Spleen (tissue), 11 donors: Measurements from ENCODE around the gene AOX1. TPM values are rescaled to one million over a fixed set of nuclear protein-coding genes. Genes with fewer than 3 reads are reported as not detected.

Source experiments
- DNase-seq: peaks from one replicate; pipeline ENCODE4 v3.0.0-alpha.2; 2020
- H3K27ac ChIP-seq, 8 donors: fragments of 200-600 bp; sonication (generic) in 7 of 8; 1 replicate in 4 of 8; 2 replicates in 4 of 8; pipeline versions ENCODE4 v1.5.0 to v1.8.0; 2016 to 2021; ENCODE audit warnings: inconsistent platforms in 4 of 8, mild to moderate bottlenecking in 4 of 8, moderate library complexity in 1 of 8
- H3K27me3 ChIP-seq, 7 donors: fragments of 200-600 bp; sonication (generic) in 6 of 7; replicated peaks in 1 of 7; 1 replicate in 4 of 7; 2 replicates in 3 of 7; pipeline versions ENCODE4 v1.5.0 to v1.8.0; 2016 to 2021; ENCODE audit warnings: inconsistent platforms in 3 of 7, mild to moderate bottlenecking in 1 of 7
- H3K36me3 ChIP-seq, 6 donors: fragments of 200-600 bp; sonication (generic) in 5 of 6; 1 replicate in 4 of 6; 2 replicates in 2 of 6; pipeline versions ENCODE4 v1.5.0 to v1.8.0; 2016 to 2021; ENCODE audit warnings: inconsistent platforms in 2 of 6
- H3K4me1 ChIP-seq, 6 donors: fragments of 200-600 bp; sonication (generic) in 5 of 6; 1 replicate in 3 of 6; 2 replicates in 3 of 6; pipeline versions ENCODE4 v1.5.0 to v1.8.0; 2016 to 2021; ENCODE audit warnings: inconsistent platforms in 3 of 6
- H3K4me3 ChIP-seq, 8 donors: fragments of 200-600 bp; sonication (generic) in 7 of 8; 1 replicate in 4 of 8; 2 replicates in 4 of 8; pipeline versions ENCODE4 v1.5.0 to v1.8.0; 2016 to 2021; ENCODE audit warnings: inconsistent platforms in 4 of 8, mild to moderate bottlenecking in 4 of 8, moderate library complexity in 2 of 8
- H3K9me3 ChIP-seq, 8 donors: fragments of 200-600 bp; sonication (generic) in 7 of 8; 1 replicate in 4 of 8; 2 replicates in 4 of 8; pipeline versions ENCODE4 v1.5.0 to v1.8.0; 2016 to 2021; ENCODE audit warnings: inconsistent platforms in 4 of 8
- CTCF ChIP-seq, 11 experiments: fragments of 200-600 bp in 7 of 11; fragments of 450-650 bp in 4 of 11; sonication (generic) in 4 of 11; IDR thresholded peaks in 8 of 11; conservative IDR thresholded peaks in 3 of 11; 1 replicate in 7 of 11; 2 replicates in 4 of 11; pipeline versions ENCODE4 v1.4.0 to v1.8.0; 2016 to 2021; ENCODE audit warnings: antibody characterized with exemption in 11 of 11, inconsistent platforms in 4 of 11, mild to moderate bottlenecking in 1 of 11
- POLR2A ChIP-seq, 3 donors: fragments of 450-650 bp; IDR thresholded peaks; one replicate each; pipeline ENCODE4 v1.5.1; 2017; ENCODE audit warnings: antibody characterized with exemption in 3 of 3, mild to moderate bottlenecking in 1 of 3
- POLR2AphosphoS5 ChIP-seq, 3 donors: sonication (generic); formaldehyde crosslinking; IDR thresholded peaks; one replicate each; pipeline ENCODE4 v1.5.1; 2017; ENCODE audit warnings: antibody characterized with exemption in 3 of 3
- WGBS, 5 donors: extraction: QIAGEN DNeasy Blood & Tissue Kit in 3 of 5; methylation state at CpG; one replicate each; pipeline versions ENCODE4 v1.1.5 to v1.1.7; 2013 to 2018; 5-methylcytosine and 5-hydroxymethylcytosine counted together
- intact Hi-C: fragments of 100-400 bp; cut with DNase I; formaldehyde crosslinking; loops from one replicate; pipeline ENCODE4 v1.15.0; 2023; ENCODE audit warnings: low total_unique reads
- polyA plus RNA-seq, 3 donors: library from polyadenylated mRNA; stranded (reverse); fragments of 200-250 nt; gene quantifications; one replicate each; pipeline ENCODE4 v1.2.1, GENCODE V29; 2013
- total RNA-seq, 7 donors: library from RNA; depleted of rRNA in 3 of 7; stranded (reverse); fragments of >200 nt in 3 of 7; fragmentation: NEBNext Ultra II Directional in 4 of 7; extraction: Animal tissue kit (Norgen Biotek cat#: 25700) in 4 of 7; gene quantifications; one replicate each; pipeline versions ENCODE4 v1.1.0 to v1.2.1, GENCODE V29; 2016 to 2021
- donor health status: healthy with polysubstance abuse.
- donor health status: DM: no; HTN: no; CAD: no; lungs with moderate emphysema.
- donor health status: DM: no; HTN: no; CAD: no.
- donor health status: Bipolar disorder and iron deficiency.
- donor health status: healthy.
- donor health status: DM: no; HTN: no; CAD: no.
- donor health status: DM: yes; HTN: yes; CAD: no.

The AOX1 gene
- total and polyA plus RNA-seq, 10 donors, result 1.3 to 14.6 (median 5.8) TPM

- no peaks in the 10 kb centered on the region for H3K4me1 ChIP-seq
- TF ChIP-seq CTCF (IDR thresholded peaks at IDR 0.05 in 8 of 11, conservative IDR thresholded peaks at IDR 0.05 in 3 of 11) (no peak), POLR2AphosphoS5 (IDR thresholded peaks at IDR 0.05) (no peak), POLR2A (IDR thresholded peaks at IDR 0.05) (no peak)
- intact Hi-C loops, result no loop called here
Measured at GRCh38 chr2:200661477-200661876, 75.7 kb downstream of the AOX1 start.

GRCh38 chr2:200662727-200663126 lies 76.9 kb downstream of the AOX1 start:
- Histone ChIP-seq H3K9me3 (no peaks in the 10 kb centered on the region), H3K4me3 (no peak overlapping the region), H3K36me3 (no peaks in the 10 kb centered on the region), H3K4me1 (no peaks in the 10 kb centered on the region), H3K27ac (no peak overlapping the region), H3K27me3 (no peaks in the 10 kb centered on the region)
- intact Hi-C loops, result no loop called here
- 71 to 90% (median 78%) methylated on average over 7 of the region's 7 CpGs for WGBS, 5 donors
- no peak for DNase-seq
- no peak for TF ChIP-seq POLR2AphosphoS5 (IDR thresholded peaks at IDR 0.05)
- TF ChIP-seq POLR2A (IDR thresholded peaks at IDR 0.05), result no peak
- TF ChIP-seq CTCF (IDR thresholded peaks at IDR 0.05 in 8 of 11, conservative IDR thresholded peaks at IDR 0.05 in 3 of 11), result no peak

More at GRCh38 chr2:200661477-200661876, 75.7 kb downstream of the AOX1 start:
- H3K27me3 ChIP-seq, result no peaks in the 10 kb centered on the region
- WGBS, 5 donors, result 44 to 79% (median 62%) methylated on average over 1 of the region's 1 CpG
- no peaks in the 10 kb centered on the region for H3K9me3 ChIP-seq
- H3K27ac ChIP-seq, result no peak overlapping the region
- no peak overlapping the region for H3K4me3 ChIP-seq
- no peaks in the 10 kb centered on the region for H3K36me3 ChIP-seq
- DNase-seq, result no peak

- no peak for DNase-seq
- intact Hi-C loops, result no loop called here
- H3K27me3 ChIP-seq, result no peaks in the 10 kb centered on the region
- no peak overlapping the region for H3K4me3 ChIP-seq
- H3K9me3 ChIP-seq, result no peaks in the 10 kb centered on the region
- H3K4me1 ChIP-seq, result no peaks in the 10 kb centered on the region
- 85 to 96% (median 86%) methylated on average over 6 of the region's 6 CpGs for WGBS, 5 donors
- H3K36me3 ChIP-seq, result no peaks in the 10 kb centered on the region
- H3K27ac ChIP-seq, result no peak overlapping the region
- TF ChIP-seq POLR2AphosphoS5 (IDR thresholded peaks at IDR 0.05) (no peak), CTCF (IDR thresholded peaks at IDR 0.05 in 8 of 11, conservative IDR thresholded peaks at IDR 0.05 in 3 of 11) (no peak), POLR2A (IDR thresholded peaks at IDR 0.05) (no peak)
Measured at GRCh38 chr2:200664770-200665494, 79.1 kb downstream of the AOX1 start.

GRCh38 chr2:200665626-200666453 lies 80.0 kb downstream of the AOX1 start:
- Histone ChIP-seq H3K4me3 (no peak overlapping the region), H3K36me3 (no peaks in the 10 kb centered on the region), H3K27me3 (no peaks in the 10 kb centered on the region), H3K9me3 (no peaks in the 10 kb centered on the region), H3K27ac (no peak overlapping the region), H3K4me1 (no peaks in the 10 kb centered on the region)
- DNase-seq, result no peak
- 73 to 91% (median 85%) methylated on average over 2 of the region's 2 CpGs for WGBS, 5 donors
- no peak for TF ChIP-seq POLR2A (IDR thresholded peaks at IDR 0.05)
- no peak for TF ChIP-seq POLR2AphosphoS5 (IDR thresholded peaks at IDR 0.05)
- no peak for TF ChIP-seq CTCF (IDR thresholded peaks at IDR 0.05 in 8 of 11, conservative IDR thresholded peaks at IDR 0.05 in 3 of 11)
- intact Hi-C loops, result no loop called here
